Neutrophil (primary cell): ENCODE measurements around the gene SSC4D.
"Not testable (repeated sequence)": the region's sequence is repeated elsewhere in the genome, so short reads cannot be mapped to it uniquely, and the experiment has no call there.

Source experiments
- H3K27ac ChIP-seq: fragments of 200-600 bp; sonication (generic); 2 replicates; pipeline ENCODE4 v1.5.1; 2016; ENCODE audit warnings: mild to moderate bottlenecking, moderate library complexity
- H3K27me3 ChIP-seq: fragments of 200-600 bp; sonication (generic); 2 replicates; pipeline ENCODE4 v1.6.0; 2016; ENCODE audit warnings: mild to moderate bottlenecking
- H3K36me3 ChIP-seq: fragments of 200-600 bp; sonication (generic); 2 replicates; pipeline ENCODE4 v1.5.1; 2017
- H3K4me1 ChIP-seq, 2 experiments: fragments of 200-600 bp in 1 of 2; sonication (generic) in 1 of 2; 1 replicate in 1 of 2; 2 replicates in 1 of 2; pipeline versions ENCODE4 v1.5.1 to v1.6.1; 2013 to 2016; ENCODE audit warnings: low read depth in 1 of 2, low read length in 1 of 2, mild to moderate bottlenecking in 1 of 2, moderate library complexity in 1 of 2; ENCODE audit not compliant: control insufficient read depth in 1 of 2, insufficient read depth in 1 of 2
- H3K4me3 ChIP-seq, 2 experiments: fragments of 200-600 bp in 1 of 2; sonication (generic) in 1 of 2; 1 replicate in 1 of 2; 2 replicates in 1 of 2; pipeline ENCODE4 v1.5.1; 2013 to 2016; ENCODE audit warnings: low read depth in 1 of 2, low read length in 1 of 2, mild to moderate bottlenecking in 1 of 2, moderate library complexity in 1 of 2
- H3K9me3 ChIP-seq: fragments of 200-600 bp; sonication (generic); 2 replicates; pipeline ENCODE4 v1.5.1; 2016
- TF ChIP-seq, protein P1 (sequence below): fragments of 200-600 bp; sonication (generic); IDR thresholded peaks from 2 replicates; pipeline ENCODE4 v1.5.1; 2016; ENCODE audit warnings: antibody characterized with exemption

Gene SSC4D

DNA sequence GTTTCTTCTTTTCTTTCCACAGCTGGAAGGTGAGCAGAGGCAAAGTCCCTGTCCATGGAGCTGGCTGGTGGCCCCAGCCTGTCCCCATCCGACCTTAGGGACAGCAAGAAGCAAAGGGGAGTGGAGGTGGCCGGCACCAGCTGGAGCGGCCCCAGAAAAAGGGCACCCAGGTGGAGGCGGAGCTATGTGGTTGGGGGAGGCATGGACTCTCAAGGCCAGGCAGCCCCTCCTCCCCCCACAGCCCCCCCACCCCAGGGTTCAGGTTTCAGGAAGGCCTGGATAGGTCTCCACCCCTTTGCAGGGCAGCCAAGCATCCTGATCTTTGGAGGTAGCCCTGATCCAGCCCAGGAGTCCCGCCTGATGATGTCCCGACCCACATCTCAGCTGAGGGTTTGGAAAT, at the start of gene SSC4D:
SSC4D (minus strand) TSS at position 161 of the 400 bp plus-strand sequence. CDS start 5,258 bp downstream, outside the sequence.
- H3K4me1 ChIP-seq = no peaks in the 10 kb centered on the region
- H3K36me3 ChIP-seq = no peaks in the 10 kb centered on the region
- no peak within 1 kb of the TSS for H3K27ac ChIP-seq
- TF ChIP-seq, protein P1, sequence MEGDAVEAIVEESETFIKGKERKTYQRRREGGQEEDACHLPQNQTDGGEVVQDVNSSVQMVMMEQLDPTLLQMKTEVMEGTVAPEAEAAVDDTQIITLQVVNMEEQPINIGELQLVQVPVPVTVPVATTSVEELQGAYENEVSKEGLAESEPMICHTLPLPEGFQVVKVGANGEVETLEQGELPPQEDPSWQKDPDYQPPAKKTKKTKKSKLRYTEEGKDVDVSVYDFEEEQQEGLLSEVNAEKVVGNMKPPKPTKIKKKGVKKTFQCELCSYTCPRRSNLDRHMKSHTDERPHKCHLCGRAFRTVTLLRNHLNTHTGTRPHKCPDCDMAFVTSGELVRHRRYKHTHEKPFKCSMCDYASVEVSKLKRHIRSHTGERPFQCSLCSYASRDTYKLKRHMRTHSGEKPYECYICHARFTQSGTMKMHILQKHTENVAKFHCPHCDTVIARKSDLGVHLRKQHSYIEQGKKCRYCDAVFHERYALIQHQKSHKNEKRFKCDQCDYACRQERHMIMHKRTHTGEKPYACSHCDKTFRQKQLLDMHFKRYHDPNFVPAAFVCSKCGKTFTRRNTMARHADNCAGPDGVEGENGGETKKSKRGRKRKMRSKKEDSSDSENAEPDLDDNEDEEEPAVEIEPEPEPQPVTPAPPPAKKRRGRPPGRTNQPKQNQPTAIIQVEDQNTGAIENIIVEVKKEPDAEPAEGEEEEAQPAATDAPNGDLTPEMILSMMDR = no peak
- H3K4me3 ChIP-seq = no peak within 1 kb of the TSS
- no peaks in the 10 kb centered on the region for H3K27me3 ChIP-seq
- no peaks in the 10 kb centered on the region for H3K9me3 ChIP-seq

DNA sequence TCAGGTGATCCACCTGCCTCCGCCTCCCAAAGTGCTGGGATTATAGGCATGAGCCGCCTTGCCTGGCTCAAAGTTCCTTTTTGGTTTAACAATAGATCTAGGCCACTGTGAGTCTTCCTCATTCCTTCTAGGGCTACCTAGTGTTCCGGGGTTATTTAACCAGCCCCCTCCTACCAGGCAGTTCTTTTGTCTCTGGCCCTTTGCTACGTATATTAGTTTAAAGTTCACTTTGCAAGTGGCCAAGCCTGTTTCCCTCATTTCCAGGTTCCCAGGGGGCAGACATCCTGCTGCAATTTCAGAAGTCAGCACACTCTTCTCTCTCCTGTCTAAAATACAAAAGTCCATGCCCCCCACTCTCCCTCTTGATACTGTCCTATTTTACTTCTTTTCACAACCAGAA, 49.0 kb upstream of the SSC4D start:
- not testable (repeated sequence) for H3K36me3 ChIP-seq, H3K27me3 ChIP-seq, H3K27ac ChIP-seq, H3K4me3 ChIP-seq, H3K9me3 ChIP-seq, H3K4me1 ChIP-seq

DNA sequence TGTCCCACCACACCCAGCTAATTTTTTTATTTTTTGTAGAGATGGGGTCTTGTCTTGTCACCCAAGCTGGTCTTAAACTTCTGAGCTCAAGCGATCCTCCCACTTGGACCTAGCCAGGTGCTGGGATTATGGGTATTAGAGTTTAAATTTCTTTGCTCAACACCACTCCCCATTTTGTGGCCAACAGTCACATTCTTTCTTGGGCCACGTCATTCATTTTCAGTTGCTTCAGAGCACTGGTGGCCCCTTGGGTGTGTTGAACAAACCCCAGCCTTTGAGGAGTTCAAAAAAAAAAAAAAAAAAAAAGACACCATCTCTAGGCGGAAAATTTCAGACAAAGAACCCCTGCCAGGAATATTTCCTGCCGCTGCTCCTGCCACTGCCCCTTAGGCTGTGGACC, 47.5 kb upstream of the SSC4D start:
- not testable (repeated sequence) for H3K4me1 ChIP-seq, H3K4me3 ChIP-seq, H3K27me3 ChIP-seq, H3K9me3 ChIP-seq, H3K36me3 ChIP-seq, H3K27ac ChIP-seq

DNA sequence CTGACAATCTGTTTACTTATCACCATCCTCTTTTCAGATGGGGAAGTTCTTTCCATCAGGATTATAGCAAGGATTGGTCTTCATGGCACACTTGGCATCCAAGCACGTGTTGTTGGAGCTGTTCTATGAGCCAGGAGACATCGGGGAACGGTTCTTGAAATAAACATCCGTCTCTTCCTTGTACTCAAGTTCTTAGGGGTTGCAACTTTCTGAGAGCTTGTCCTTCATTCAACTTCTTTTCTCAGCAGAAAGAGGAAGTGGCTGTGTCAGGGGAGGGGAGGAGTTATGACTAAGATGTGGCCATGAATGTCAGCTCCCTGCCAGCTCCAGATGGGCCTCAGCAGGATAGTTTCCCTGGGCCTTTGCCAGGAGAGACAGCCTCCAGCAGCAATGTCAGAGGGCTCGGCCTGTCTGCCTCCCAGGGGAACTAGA, 36.1 kb upstream of the SSC4D start:
- not testable (repeated sequence) for H3K4me1 ChIP-seq, H3K9me3 ChIP-seq, H3K27me3 ChIP-seq, H3K36me3 ChIP-seq
- H3K4me3 ChIP-seq = peak overlapping the region; percentile 38
- H3K27ac ChIP-seq = peak overlapping the region; percentile 83

DNA sequence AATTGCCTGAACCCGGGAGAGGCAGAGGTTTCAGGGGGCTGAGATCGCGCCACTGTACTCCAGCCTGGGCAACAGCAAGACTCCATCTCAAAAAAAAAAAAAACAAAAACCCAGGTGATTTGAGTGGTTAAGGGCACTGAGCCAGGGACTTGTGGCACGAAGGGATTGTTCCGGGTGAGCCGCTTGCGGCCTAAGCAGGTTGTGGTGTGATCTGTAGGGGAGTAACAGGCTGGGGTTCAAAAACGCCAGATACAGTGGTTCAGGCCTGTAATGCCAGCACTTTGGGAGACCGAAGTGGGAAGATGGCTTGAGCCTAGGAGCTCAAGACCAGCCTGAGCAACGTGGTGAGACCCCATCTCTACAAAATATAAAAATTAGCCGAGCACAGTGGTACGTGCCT, 34.3 kb upstream of the SSC4D start:
- not testable (repeated sequence) for H3K4me3 ChIP-seq, H3K4me1 ChIP-seq, H3K27ac ChIP-seq, H3K27me3 ChIP-seq, H3K9me3 ChIP-seq, H3K36me3 ChIP-seq

DNA sequence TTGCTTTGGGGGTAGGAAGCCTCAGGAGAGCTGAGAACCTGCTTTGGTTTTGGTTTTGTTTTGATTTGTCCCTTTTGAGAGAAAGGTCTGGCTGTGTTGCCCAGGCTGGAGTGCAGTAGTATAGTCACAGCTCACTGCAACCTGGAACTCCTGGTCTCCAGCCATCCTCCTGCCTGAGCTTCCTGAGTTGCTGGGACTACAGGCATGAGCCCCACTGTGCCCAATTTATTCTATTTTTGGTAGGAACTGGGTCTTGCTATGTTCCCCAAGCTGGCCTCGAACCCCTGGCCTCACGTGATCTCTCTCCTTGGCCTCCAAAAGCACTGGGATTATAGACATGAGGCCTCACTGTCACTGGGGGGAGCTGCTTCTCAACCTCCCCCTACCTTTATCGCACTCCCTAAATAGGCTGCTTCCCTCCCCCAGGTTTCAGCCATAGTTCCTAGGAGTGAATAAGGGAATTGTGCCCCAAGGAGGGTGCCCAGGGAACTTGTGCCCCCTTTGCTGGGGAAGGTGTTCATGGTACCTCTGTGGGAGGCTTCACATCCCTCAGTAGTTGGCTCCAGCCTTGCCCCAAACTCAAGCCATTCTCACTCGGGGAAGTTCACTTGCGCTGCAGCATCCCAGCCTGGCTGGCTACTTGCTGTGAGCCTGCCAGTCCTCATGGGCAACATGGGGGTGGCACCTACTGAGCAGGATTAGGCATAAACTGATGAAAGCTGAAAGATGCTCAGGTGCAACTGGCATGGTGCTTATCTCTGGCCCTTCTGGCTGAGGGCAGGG, 33.4 kb upstream of the SSC4D start:
- H3K36me3 ChIP-seq, H3K27ac ChIP-seq, H3K4me3 ChIP-seq, H3K9me3 ChIP-seq, H3K27me3 ChIP-seq, H3K4me1 ChIP-seq: not testable (repeated sequence)

DNA sequence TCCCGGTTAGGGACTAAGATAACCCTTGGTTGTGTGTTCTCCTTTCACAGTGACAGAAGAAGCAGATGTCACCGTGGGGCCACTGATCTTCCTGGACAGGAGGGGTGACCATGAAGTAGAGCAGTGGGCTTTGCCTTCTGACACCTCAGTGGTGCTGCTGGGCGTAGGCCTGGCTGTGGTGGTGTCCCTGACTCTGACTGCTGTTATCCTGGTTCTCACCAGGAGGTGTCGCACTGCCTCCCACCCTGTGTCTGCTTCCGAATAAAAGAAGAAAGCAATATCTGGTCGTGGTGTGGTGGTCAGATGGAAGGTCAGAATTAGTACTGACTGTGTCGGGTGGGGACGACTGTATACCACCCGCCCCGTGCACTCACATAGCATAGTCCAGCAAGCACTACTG, 32.3 kb upstream of the SSC4D start:
- not testable (repeated sequence) for H3K36me3 ChIP-seq, H3K27me3 ChIP-seq, H3K4me1 ChIP-seq, H3K9me3 ChIP-seq, H3K27ac ChIP-seq, H3K4me3 ChIP-seq

DNA sequence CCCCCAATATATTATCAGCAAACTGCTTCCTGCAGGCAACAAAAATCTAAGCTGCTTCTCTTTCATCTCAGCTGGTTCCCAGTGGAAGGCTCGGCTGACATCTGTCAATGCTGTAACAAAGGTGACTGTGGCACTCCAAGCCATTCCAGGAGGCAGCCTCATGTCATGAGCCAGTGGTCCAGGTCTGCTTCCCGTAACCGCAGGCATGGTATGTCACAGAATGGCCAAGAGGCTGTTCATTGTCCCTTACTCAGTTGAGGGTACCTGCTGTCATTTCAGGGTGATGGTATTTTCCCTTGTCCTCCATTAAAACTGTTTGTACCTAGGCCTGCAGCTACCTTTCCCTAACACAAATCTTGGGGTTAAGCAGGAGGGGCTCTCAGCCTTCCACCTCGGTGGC, 30.9 kb upstream of the SSC4D start:
- not testable (repeated sequence) for H3K4me3 ChIP-seq, H3K4me1 ChIP-seq, H3K9me3 ChIP-seq

DNA sequence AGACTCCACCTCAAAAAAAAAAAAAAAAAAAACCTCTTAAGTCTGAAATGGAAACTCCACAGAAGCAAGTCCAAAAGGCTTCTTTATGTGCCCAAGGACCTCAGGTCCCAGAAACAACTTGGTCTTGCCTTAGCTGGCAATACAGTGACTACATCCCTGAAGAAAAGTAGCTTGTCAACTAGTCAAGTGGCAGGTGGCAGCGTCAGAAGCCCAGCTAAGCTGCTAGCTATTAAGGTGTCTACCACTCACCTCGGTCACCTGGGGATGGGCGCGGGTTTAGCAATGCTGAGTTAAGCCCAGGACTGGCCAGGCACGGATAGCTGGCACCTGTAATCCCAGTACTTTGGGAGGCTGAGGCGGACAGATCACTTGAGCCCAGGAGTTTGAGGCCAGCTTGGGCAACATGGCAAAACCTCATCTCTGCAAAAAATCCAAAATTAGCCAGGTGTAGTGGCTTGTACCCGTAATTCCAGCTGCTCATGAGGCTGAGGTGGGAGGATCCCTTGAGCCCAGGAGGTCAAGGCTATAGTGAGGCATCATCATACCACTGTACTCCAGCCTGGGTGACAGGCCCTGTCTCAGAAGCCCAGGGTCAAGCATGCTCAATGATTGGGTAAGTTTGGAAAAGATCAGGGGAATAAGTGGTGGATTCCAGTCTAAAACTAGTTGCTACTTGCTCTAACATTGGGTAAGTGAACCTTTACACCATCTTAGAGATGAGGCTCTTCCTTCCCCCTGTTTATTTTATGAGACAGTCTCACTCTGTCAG, 29.8 kb upstream of the SSC4D start:
- H3K27me3 ChIP-seq, H3K9me3 ChIP-seq, H3K4me1 ChIP-seq, H3K36me3 ChIP-seq, H3K4me3 ChIP-seq, H3K27ac ChIP-seq: not testable (repeated sequence)

More for the DNA sequence above, 30.9 kb upstream of the SSC4D start:
- not testable (repeated sequence) for H3K36me3 ChIP-seq, H3K27ac ChIP-seq, H3K27me3 ChIP-seq
